Measurements from ENCODE around the gene PRR35. TPM values are rescaled to one million over a fixed set of nuclear protein-coding genes. Genes with fewer than 3 reads are reported as not detected.

The PRR35 gene
- total RNA-seq, 1 donor: under 0.01 TPM

- no peak for TF ChIP-seq CTCF (IDR thresholded peaks at IDR 0.05; ENCODE audit: extremely low read depth, low read depth, low read length)
- peaks cover 3% of the 10 kb centered on the region for H3K4me1 ChIP-seq (ENCODE audit: insufficient read depth, low read length)
- no peaks in the 10 kb centered on the region for H3K9me3 ChIP-seq (ENCODE audit: low read depth, low read length)
- no peak for DNase-seq (ENCODE audit: insufficient read length, low spot score, missing footprints)
- H2AFZ ChIP-seq (ENCODE audit: low read length): no peak overlapping the region
- H3K27me3 ChIP-seq (ENCODE audit: insufficient read depth, low read length): no peaks in the 10 kb centered on the region
- no peaks in the 10 kb centered on the region for H3K36me3 ChIP-seq (ENCODE audit: insufficient read depth, low read length)
- H3K27ac ChIP-seq (ENCODE audit: low read depth, low read length): no peak overlapping the region
- no peak overlapping the region for H3K4me3 ChIP-seq (ENCODE audit: insufficient read depth, low read length)
- H3K79me2 ChIP-seq (ENCODE audit: insufficient read depth, low read length): peaks cover 34% of the 10 kb centered on the region
- H3K4me2 ChIP-seq (ENCODE audit: insufficient read depth, low read length): no peak overlapping the region
- H4K20me1 ChIP-seq (ENCODE audit: insufficient read depth, low read length): peaks cover 12% of the 10 kb centered on the region
Observed at GRCh38 chr16:574021-574760, 14.0 kb downstream of the PRR35 start.

- Histone ChIP-seq H3K4me2 (ENCODE audit: insufficient read depth, low read length) (no peak overlapping the region), H3K4me1 (ENCODE audit: insufficient read depth, low read length) (no peaks in the 10 kb centered on the region), H3K4me3 (ENCODE audit: insufficient read depth, low read length) (no peak overlapping the region), H3K27ac (ENCODE audit: low read depth, low read length) (no peak overlapping the region), H3K36me3 (ENCODE audit: insufficient read depth, low read length) (no peaks in the 10 kb centered on the region), H3K79me2 (ENCODE audit: insufficient read depth, low read length) (peaks cover 25% of the 10 kb centered on the region), H2AFZ (ENCODE audit: low read length) (no peak overlapping the region), H3K27me3 (ENCODE audit: insufficient read depth, low read length) (no peaks in the 10 kb centered on the region), H4K20me1 (ENCODE audit: insufficient read depth, low read length) (peaks cover 12% of the 10 kb centered on the region), H3K9me3 (ENCODE audit: low read depth, low read length) (no peaks in the 10 kb centered on the region)
- no peak for TF ChIP-seq CTCF (IDR thresholded peaks at IDR 0.05; ENCODE audit: extremely low read depth, low read depth, low read length)
- no peak for DNase-seq (ENCODE audit: insufficient read length, low spot score, missing footprints)
Observed at GRCh38 chr16:575354-576196, 15.4 kb downstream of the PRR35 start.

GRCh38 chr16:576197-576822 is 16.1 kb downstream of the PRR35 start:
- Histone ChIP-seq H3K4me1 (ENCODE audit: insufficient read depth, low read length) (no peaks in the 10 kb centered on the region), H3K36me3 (ENCODE audit: insufficient read depth, low read length) (no peaks in the 10 kb centered on the region), H3K27ac (ENCODE audit: low read depth, low read length) (no peak overlapping the region), H3K4me3 (ENCODE audit: insufficient read depth, low read length) (no peak overlapping the region), H3K9me3 (ENCODE audit: low read depth, low read length) (no peaks in the 10 kb centered on the region), H4K20me1 (ENCODE audit: insufficient read depth, low read length) (peaks cover 12% of the 10 kb centered on the region), H3K27me3 (ENCODE audit: insufficient read depth, low read length) (no peaks in the 10 kb centered on the region), H3K4me2 (ENCODE audit: insufficient read depth, low read length) (no peak overlapping the region), H3K79me2 (ENCODE audit: insufficient read depth, low read length) (peaks cover 18% of the 10 kb centered on the region), H2AFZ (ENCODE audit: low read length) (no peak overlapping the region)
- peak; percentile 87 for DNase-seq (ENCODE audit: insufficient read length, low spot score, missing footprints)
- TF ChIP-seq CTCF (IDR thresholded peaks at IDR 0.05; ENCODE audit: extremely low read depth, low read depth, low read length): no peak

- Histone ChIP-seq H3K9me3 (ENCODE audit: low read depth, low read length) (no peaks in the 10 kb centered on the region), H3K27ac (ENCODE audit: low read depth, low read length) (no peak overlapping the region), H3K4me3 (ENCODE audit: insufficient read depth, low read length) (no peak overlapping the region), H3K27me3 (ENCODE audit: insufficient read depth, low read length) (no peaks in the 10 kb centered on the region), H3K79me2 (ENCODE audit: insufficient read depth, low read length) (peaks cover 14% of the 10 kb centered on the region), H3K36me3 (ENCODE audit: insufficient read depth, low read length) (no peaks in the 10 kb centered on the region), H4K20me1 (ENCODE audit: insufficient read depth, low read length) (peaks cover 12% of the 10 kb centered on the region), H3K4me2 (ENCODE audit: insufficient read depth, low read length) (no peak overlapping the region), H3K4me1 (ENCODE audit: insufficient read depth, low read length) (no peaks in the 10 kb centered on the region), H2AFZ (ENCODE audit: low read length) (no peak overlapping the region)
- no peak for DNase-seq (ENCODE audit: insufficient read length, low spot score, missing footprints)
- TF ChIP-seq CTCF (IDR thresholded peaks at IDR 0.05; ENCODE audit: extremely low read depth, low read depth, low read length): no peak
Observed at GRCh38 chr16:576823-577201, 16.6 kb downstream of the PRR35 start.

Data from osteoblast (primary cell).